Transverse colon (tissue), 4 donors: Measurements from ENCODE around the gene RPTOR.

Experiments used
- POLR2AphosphoS5 ChIP-seq, 3 donors: sonication (generic); formaldehyde crosslinking; IDR thresholded peaks; one replicate each; pipeline ENCODE4 v1.6.1; 2016; ENCODE audit warnings: antibody characterized with exemption in 3 of 3
- TF ChIP-seq, protein P1 (sequence below), 5 experiments: fragments of 200-600 bp in 3 of 5; fragments of 450-650 bp in 2 of 5; sonication (generic) in 3 of 5; IDR thresholded peaks; 1 replicate in 2 of 5; 2 replicates in 3 of 5; pipeline ENCODE4 v1.5.1; 2016 to 2017; ENCODE audit warnings: antibody characterized with exemption in 5 of 5, inconsistent platforms in 3 of 5, mild to moderate bottlenecking in 2 of 5, moderate library complexity in 1 of 5

DNA sequence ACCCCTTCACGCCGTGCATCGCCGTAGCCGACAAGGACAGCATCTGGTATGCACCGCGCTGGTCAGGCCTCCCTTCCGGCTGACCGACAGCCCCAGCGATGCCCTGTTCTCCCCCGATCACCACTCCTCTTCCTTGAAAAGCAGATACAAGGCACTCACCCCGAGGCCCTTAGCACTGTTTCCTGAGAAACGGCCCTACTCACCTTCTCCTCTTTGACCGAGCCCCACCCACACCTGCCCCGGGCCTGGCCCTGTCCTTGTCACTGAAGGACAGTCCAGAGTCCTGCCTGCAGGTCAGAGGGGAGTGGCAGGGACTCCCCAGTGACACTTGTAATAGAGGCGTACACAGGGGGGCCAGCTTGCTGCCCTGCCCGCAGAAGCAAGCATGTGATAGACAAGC is 401.1 kb downstream of the RPTOR start:
- TF ChIP-seq, protein P1, sequence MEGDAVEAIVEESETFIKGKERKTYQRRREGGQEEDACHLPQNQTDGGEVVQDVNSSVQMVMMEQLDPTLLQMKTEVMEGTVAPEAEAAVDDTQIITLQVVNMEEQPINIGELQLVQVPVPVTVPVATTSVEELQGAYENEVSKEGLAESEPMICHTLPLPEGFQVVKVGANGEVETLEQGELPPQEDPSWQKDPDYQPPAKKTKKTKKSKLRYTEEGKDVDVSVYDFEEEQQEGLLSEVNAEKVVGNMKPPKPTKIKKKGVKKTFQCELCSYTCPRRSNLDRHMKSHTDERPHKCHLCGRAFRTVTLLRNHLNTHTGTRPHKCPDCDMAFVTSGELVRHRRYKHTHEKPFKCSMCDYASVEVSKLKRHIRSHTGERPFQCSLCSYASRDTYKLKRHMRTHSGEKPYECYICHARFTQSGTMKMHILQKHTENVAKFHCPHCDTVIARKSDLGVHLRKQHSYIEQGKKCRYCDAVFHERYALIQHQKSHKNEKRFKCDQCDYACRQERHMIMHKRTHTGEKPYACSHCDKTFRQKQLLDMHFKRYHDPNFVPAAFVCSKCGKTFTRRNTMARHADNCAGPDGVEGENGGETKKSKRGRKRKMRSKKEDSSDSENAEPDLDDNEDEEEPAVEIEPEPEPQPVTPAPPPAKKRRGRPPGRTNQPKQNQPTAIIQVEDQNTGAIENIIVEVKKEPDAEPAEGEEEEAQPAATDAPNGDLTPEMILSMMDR (IDR thresholded peaks at IDR 0.05), result no peak
- TF ChIP-seq POLR2AphosphoS5 (IDR thresholded peaks at IDR 0.05), result no peak
